GM12878 (cell line): Measurements from ENCODE around the gene PITPNC1. TPM values are rescaled to one million over a fixed set of nuclear protein-coding genes. Genes with fewer than 3 reads are reported as not detected.

Source experiments
- ATAC-seq: fragments of 200-7000 bp; cut with Tn5 transposase; 3 replicates; pipeline ENCODE4 v1.9.1; 2020; ENCODE audit warnings: mild to moderate bottlenecking, moderate library complexity
- BruUV-seq: library from RNA; stranded (reverse); fragments of 400-500 nt; replicated peaks from 2 replicates; lab custom pipeline; 2021; lab: Mats Ljungman, UMichigan
- CTCF ChIA-PET: fragments of 300-600 bp; sonication (Branson Sonifier 250); formaldehyde crosslinking; extraction: SDS; loops from one replicate; lab custom pipeline; 2021; ENCODE audit warnings: inconsistent platforms; lab: Yijun Ruan, JAX
- POLR2A ChIA-PET: fragments of 350-600 bp; formaldehyde crosslinking; extraction: SDS; loops from one replicate; lab custom pipeline; 2021; ENCODE audit warnings: inconsistent platforms; lab: Charles Lee
- RAD21 ChIA-PET: fragments of 300-600 bp; sonication (Branson Sonifier 250); formaldehyde crosslinking; loops from one replicate; lab custom pipeline; 2023; ENCODE audit warnings: antibody characterized with exemption; ENCODE audit not compliant: unreplicated experiment; lab: Charles Lee
- SMC1A ChIA-PET: fragments of 300-600 bp; sonication (Branson Sonifier 250); formaldehyde crosslinking; loops from one replicate; lab custom pipeline; 2023; ENCODE audit not compliant: unreplicated experiment, uncharacterized antibody; lab: Charles Lee
- DNase-seq: peaks from one replicate; pipeline ENCODE4 v3.0.0-alpha.2; 2011; ENCODE audit warnings: low read depth, low spot score
- FAIRE-seq: peaks from 3 replicates; lab custom pipeline; 2011; peaks lifted over from hg19 to GRCh38; lab: Jason Lieb, UNC
- H2AFZ ChIP-seq: 2 replicates; pipeline ENCODE4 v1.6.0; 2011; ENCODE audit warnings: low read depth, low read length, control low read depth; ENCODE audit not compliant: control insufficient read depth
- H3K27ac ChIP-seq: 2 replicates; pipeline ENCODE4 v1.5.1; 2011; ENCODE audit warnings: control low read depth; ENCODE audit not compliant: control insufficient read depth, insufficient read depth
- H3K27me3 ChIP-seq, 2 experiments: replicated peaks in 1 of 2; 2 replicates each; pipeline versions ENCODE4 v1.6.0 to v1.6.1; 2011; ENCODE audit warnings: low read length in 1 of 2; ENCODE audit not compliant: control insufficient read depth in 2 of 2, insufficient read depth in 2 of 2
- H3K36me3 ChIP-seq, 2 experiments: 2 replicates each; pipeline ENCODE4 v1.5.1; 2011; ENCODE audit warnings: low read length in 1 of 2; ENCODE audit not compliant: control insufficient read depth in 2 of 2, insufficient read depth in 2 of 2
- H3K4me1 ChIP-seq: 2 replicates; pipeline ENCODE4 v1.6.1; 2011; ENCODE audit warnings: mild to moderate bottlenecking, low read length, moderate library complexity, mixed read lengths; ENCODE audit not compliant: control insufficient read depth, insufficient read depth
- H3K4me2 ChIP-seq: 2 replicates; pipeline ENCODE4 v1.6.0; 2011; ENCODE audit warnings: control low read depth; ENCODE audit not compliant: control insufficient read depth, insufficient read depth
- H3K4me3 ChIP-seq: fragments of 200-600 bp; sonication (generic); 2 replicates; pipeline ENCODE4 v1.5.1; 2016
- H3K79me2 ChIP-seq: 2 replicates; pipeline ENCODE4 v1.6.0; 2011; ENCODE audit warnings: low read length; ENCODE audit not compliant: control insufficient read depth, insufficient read depth
- H3K9ac ChIP-seq: 2 replicates; pipeline ENCODE4 v1.8.0; 2011; ENCODE audit warnings: low read length, control low read depth, mixed read lengths; ENCODE audit not compliant: control insufficient read depth, insufficient read depth
- H3K9me3 ChIP-seq: replicated peaks from 3 replicates; pipeline ENCODE4 v1.5.1; 2011; ENCODE audit warnings: mild to moderate bottlenecking, low read length; ENCODE audit not compliant: control insufficient read depth, insufficient read depth
- H4K20me1 ChIP-seq: 2 replicates; pipeline ENCODE4 v1.6.0; 2011; ENCODE audit not compliant: control insufficient read depth, insufficient read depth
- BHLHE40 ChIP-seq, 2 experiments: fragments of 450-650 bp in 1 of 2; IDR thresholded peaks; 2 replicates each; pipeline ENCODE4 v1.6.1; 2011 to 2017; ENCODE audit warnings: low read depth in 2 of 2, borderline replicate concordance in 1 of 2, improper control_type of control experiment in 1 of 2, low read length in 1 of 2, mild to moderate bottlenecking in 1 of 2
- CHD4 ChIP-seq: fragments of 200-600 bp; sonication (generic); IDR thresholded peaks from 2 replicates; pipeline ENCODE4 v1.6.1; 2016; ENCODE audit warnings: mild to moderate bottlenecking
- IKZF1 ChIP-seq: fragments of 450-650 bp; conservative IDR thresholded peaks from 2 replicates; pipeline ENCODE4 v1.6.1; 2017; ENCODE audit warnings: antibody characterized with exemption, mild to moderate bottlenecking
- MTA2 ChIP-seq: fragments of 450-650 bp; IDR thresholded peaks from 2 replicates; pipeline ENCODE4 v1.6.1; 2016; ENCODE audit warnings: low read depth, mild to moderate bottlenecking, moderate library complexity
- NBN ChIP-seq: fragments of 450-650 bp; IDR thresholded peaks from 2 replicates; pipeline ENCODE4 v1.6.1; 2016
- RELB ChIP-seq: fragments of 450-650 bp; IDR thresholded peaks from 2 replicates; pipeline ENCODE4 v1.6.1; 2017; ENCODE audit warnings: low read depth, mild to moderate bottlenecking, moderate library complexity
- RUNX3 ChIP-seq: IDR thresholded peaks from 2 replicates; pipeline ENCODE4 v1.6.1; 2012; ENCODE audit warnings: low read length, inconsistent platforms
- SMARCA5 ChIP-seq: fragments of 450-650 bp; IDR thresholded peaks from 2 replicates; pipeline ENCODE4 v1.6.1; 2017; ENCODE audit warnings: mild to moderate bottlenecking
- TCF12 ChIP-seq: IDR thresholded peaks from 2 replicates; pipeline ENCODE4 v1.6.1; 2011; ENCODE audit warnings: low read depth, mild to moderate bottlenecking, low read length
- ZBTB11 ChIP-seq: fragments of 450-650 bp; formaldehyde crosslinking; IDR thresholded peaks from 2 replicates; pipeline ENCODE4 v1.5.0; 2022; ENCODE audit warnings: mild to moderate bottlenecking, missing genetic modification characterization
- ZNF384 ChIP-seq: IDR thresholded peaks from 2 replicates; pipeline ENCODE4 v1.6.1; 2012; ENCODE audit warnings: low read depth, mild to moderate bottlenecking, low read length, improper control_type of control experiment, borderline replicate concordance
- WGBS: methylation state at CpG from one replicate; pipeline ENCODE4 v1.1.6; 2016; ENCODE audit warnings: low lambda C conversion rate; ENCODE audit not compliant: insufficient replicate concordance, insufficient coverage; ENCODE audit errors: missing lambda C conversion rate; 5-methylcytosine and 5-hydroxymethylcytosine counted together
- in situ Hi-C: fragments of 300-500 bp; cut with MboI; formaldehyde crosslinking; loops from 9 replicates; pipeline ENCODE4 v1.14.3; 2018; ENCODE audit warnings: mixed read lengths
- intact Hi-C: fragments of 100-400 bp; cut with micrococcal nuclease; formaldehyde crosslinking; loops from one replicate; pipeline ENCODE4 v1.14.2; 2022; ENCODE audit not compliant: unreplicated experiment
- polyA plus RNA-seq, 11 experiments: library from polyadenylated mRNA; depleted of rRNA in 4 of 11; unstranded in 6 of 11; stranded (reverse) in 5 of 11; fragments of >200 nt; fragmentation: Nextera tagmentation in 4 of 11; fragmentation: Illumina TruSeq in 1 of 11; extraction: Ambion mirVana in 4 of 11; extraction: Trizol in 1 of 11; gene quantifications; 1 replicate in 1 of 11; 2 replicates in 10 of 11; pipeline versions ENCODE4 v1.2.1 to v1.2.3, GENCODE V29; 2011 to 2016; ENCODE audit warnings: inconsistent platforms in 2 of 11, missing spikeins in 2 of 11, low read depth in 1 of 11
- total RNA-seq, 4 experiments: library from RNA; depleted of rRNA in 3 of 4; stranded (reverse); fragments of >200 nt in 3 of 4; fragmentation: Illumina TruSeq in 1 of 4; extraction: Trizol in 1 of 4; gene quantifications; 2 replicates each; pipeline versions ENCODE4 v1.2.1 to v1.2.3, GENCODE V29; 2013 to 2021
- TF ChIP-seq, protein P1 (sequence below): IDR thresholded peaks from 2 replicates; pipeline ENCODE4 v1.6.1; 2011; ENCODE audit warnings: mild to moderate bottlenecking, low read depth, low read length, moderate library complexity; ENCODE audit not compliant: insufficient replicate concordance

The PITPNC1 gene
- total and polyA plus RNA-seq, 10 of the 15 experiments (the other 5 are each of a cell fraction or from before 2014, with no cell fraction given), result 12.2 to 62.4 (median 47.3) TPM

- TF ChIP-seq ZBTB11 (CRISPR knock-in tag), result no peak
These were observed 89.2 kb downstream of the PITPNC1 start (continued) for GRCh38 chr17:67466251-67466796.

- ChIA-PET RAD21 (interaction anchor here (0.5 to 1.6 kb wide), 4 partner anchors 14 to 531 kb away, joined by 3 to 5 read pairs (median 4); no protein-coding TSS in a partner anchor), SMC1A (interaction anchor here (0.5 to 3.2 kb wide), 16 partner anchors 8 to 104 kb away, joined by 3 to 12 read pairs (median 4); no protein-coding TSS in a partner anchor), POLR2A (interaction anchor here (0.6 to 1.0 kb wide), 5 partner anchors 14 to 135 kb away, joined by 3 to 6 read pairs (median 4); no protein-coding TSS in a partner anchor), CTCF (interaction anchor here (1.1 to 3.5 kb wide), 7 partner anchors 8 to 252 kb away, joined by 3 to 13 read pairs (median 4); no protein-coding TSS in a partner anchor)
- no TSS peak for BruUV-seq
- Histone ChIP-seq H2AFZ (0 out of 2 replicates have a peak overlapping the region, but pooled peaks have one; percentile 2), H4K20me1 (no peaks in the 10 kb centered on the region), H3K27ac (no peak overlapping the region; the same call in 1 of the 2 replicates), H3K79me2 (peaks cover 29% of the 10 kb centered on the region), H3K4me1 (peaks cover 26% of the 10 kb centered on the region), H3K4me2 (peak overlapping the region; percentile 27; the same call in 1 of the 2 replicates), H3K27me3 (no peaks in the 10 kb centered on the region), H3K9ac (no peak overlapping the region), H3K4me3 (no peak overlapping the region), H3K36me3 (no peaks in the 10 kb centered on the region), H3K9me3 (peaks cover 1% of the 10 kb centered on the region; the same call in 2 of the 3 replicates)
- FAIRE-seq, result peak; percentile 49
- intact Hi-C loops, result no loop called here
- in situ Hi-C loops, result loop anchor here (10.0 kb wide), 1 partner anchor 83 kb away; no protein-coding TSS in a partner anchor
- WGBS, result 35% methylated on average over 7 of the region's 8 CpGs
- peak; percentile 82 for ATAC-seq
- DNase-seq, result no peak
- TF ChIP-seq ZNF384, result peak; percentile 39; the same call in 1 of the 2 replicates
- peak; percentile 94 for TF ChIP-seq TCF12
- 0 out of 4 replicates have a peak, but pooled peaks of 1 of the 2 experiments have one; percentile 15 for TF ChIP-seq BHLHE40 (IDR thresholded peaks at IDR 0.05; ENCODE audit: borderline replicate concordance in 1 of 2, low read depth in 2 of 2, low read length in 1 of 2)
- TF ChIP-seq NBN, result 0 out of 2 replicates have a peak, but pooled peaks have one; percentile 33
- TF ChIP-seq IKZF1, result 0 out of 2 replicates have a peak, but pooled peaks have one; percentile 17
- TF ChIP-seq RELB, result 0 out of 2 replicates have a peak, but pooled peaks have one; percentile 23
- TF ChIP-seq CHD4, result no peak
- peak; percentile 44; the same call in 1 of the 2 replicates for TF ChIP-seq MTA2
- no peak for TF ChIP-seq SMARCA5
- TF ChIP-seq, protein P1, sequence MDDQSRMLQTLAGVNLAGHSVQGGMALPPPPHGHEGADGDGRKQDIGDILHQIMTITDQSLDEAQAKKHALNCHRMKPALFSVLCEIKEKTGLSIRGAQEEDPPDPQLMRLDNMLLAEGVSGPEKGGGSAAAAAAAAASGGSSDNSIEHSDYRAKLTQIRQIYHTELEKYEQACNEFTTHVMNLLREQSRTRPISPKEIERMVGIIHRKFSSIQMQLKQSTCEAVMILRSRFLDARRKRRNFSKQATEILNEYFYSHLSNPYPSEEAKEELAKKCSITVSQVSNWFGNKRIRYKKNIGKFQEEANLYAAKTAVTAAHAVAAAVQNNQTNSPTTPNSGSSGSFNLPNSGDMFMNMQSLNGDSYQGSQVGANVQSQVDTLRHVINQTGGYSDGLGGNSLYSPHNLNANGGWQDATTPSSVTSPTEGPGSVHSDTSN, result peak; percentile 63
- TF ChIP-seq RUNX3, result peak; percentile 49
These were observed 90.7 kb downstream of the PITPNC1 start for GRCh38 chr17:67467500-67468455.
